ENCODE data around the gene PSORS1C1. TPM values are rescaled to one million over a fixed set of nuclear protein-coding genes. Genes with fewer than 3 reads are reported as not detected.
A peak's percentile ranks its signal among the peaks of the same experiment; 100 is the strongest.

PSORS1C1 gene
- total and polyA plus RNA-seq, 2 experiments from 2014 or later: 1.4 to 4.6 TPM

GRCh38 chr6:31075528-31075927 lies 39.1 kb upstream of the PSORS1C1 start:
- no peaks in the 10 kb centered on the region for H3K4me1 ChIP-seq (ENCODE audit: insufficient read depth)
- no peak overlapping the region for H3K4me2 ChIP-seq
- H3K27ac ChIP-seq: no peak overlapping the region
- no peak for DNase-seq (ENCODE audit: low spot score)
- no peaks in the 10 kb centered on the region for H3K27me3 ChIP-seq
- H3K79me2 ChIP-seq: no peaks in the 10 kb centered on the region
- no peaks in the 10 kb centered on the region for H3K36me3 ChIP-seq (replicated peaks; ENCODE audit: insufficient read depth, low read depth)
- TF ChIP-seq EZH2phosphoT487 (IDR thresholded peaks at IDR 0.05; ENCODE audit: low read depth, severe bottlenecking, unreplicated experiment) (no peak), EZH2 (IDR thresholded peaks at IDR 0.05; ENCODE audit: borderline replicate concordance) (no peak), CTCF (IDR thresholded peaks at IDR 0.05; ENCODE audit: poor library complexity) (no peak)
- H3K4me3 ChIP-seq: no peak overlapping the region
- 95% methylated on average over 1 of the region's 1 CpG for WGBS (ENCODE audit: low lambda C conversion rate, missing lambda C conversion rate)
- no peaks in the 10 kb centered on the region for H4K20me1 ChIP-seq (ENCODE audit: insufficient read depth, poor library complexity, severe bottlenecking)
- H3K9me2 ChIP-seq (replicated peaks; ENCODE audit: insufficient read depth): no peaks in the 10 kb centered on the region
- no peaks in the 10 kb centered on the region for H3K9me3 ChIP-seq (ENCODE audit: low read depth)
- H2AFZ ChIP-seq: no peak overlapping the region

- Histone ChIP-seq H3K79me2 (no peaks in the 10 kb centered on the region), H3K4me3 (no peak overlapping the region), H3K4me1 (ENCODE audit: insufficient read depth) (no peaks in the 10 kb centered on the region), H2AFZ (no peak overlapping the region), H3K9me3 (ENCODE audit: low read depth) (no peaks in the 10 kb centered on the region), H3K27ac (no peak overlapping the region), H3K27me3 (no peaks in the 10 kb centered on the region), H3K36me3 (replicated peaks; ENCODE audit: insufficient read depth, low read depth) (no peaks in the 10 kb centered on the region), H3K4me2 (no peak overlapping the region), H3K9me2 (replicated peaks; ENCODE audit: insufficient read depth) (no peaks in the 10 kb centered on the region), H4K20me1 (ENCODE audit: insufficient read depth, poor library complexity, severe bottlenecking) (no peaks in the 10 kb centered on the region)
- 86% methylated on average over 4 of the region's 4 CpGs for WGBS (ENCODE audit: low lambda C conversion rate, missing lambda C conversion rate)
- TF ChIP-seq EZH2 (IDR thresholded peaks at IDR 0.05; ENCODE audit: borderline replicate concordance): no peak
- no peak for TF ChIP-seq CTCF (IDR thresholded peaks at IDR 0.05; ENCODE audit: poor library complexity)
- TF ChIP-seq EZH2phosphoT487 (IDR thresholded peaks at IDR 0.05; ENCODE audit: low read depth, severe bottlenecking, unreplicated experiment): no peak
- no peak for DNase-seq (ENCODE audit: low spot score)
These were observed 38.0 kb upstream of the PSORS1C1 start for GRCh38 chr6:31076611-31077010.

- TF ChIP-seq CTCF (IDR thresholded peaks at IDR 0.05; ENCODE audit: poor library complexity) (peak; percentile 87), EZH2phosphoT487 (IDR thresholded peaks at IDR 0.05; ENCODE audit: low read depth, severe bottlenecking, unreplicated experiment) (no peak)
- Histone ChIP-seq H2AFZ (peak overlapping the region; percentile 58), H3K9me2 (replicated peaks; ENCODE audit: insufficient read depth) (no peaks in the 10 kb centered on the region), H3K27me3 (no peaks in the 10 kb centered on the region), H3K4me2 (peak overlapping the region; percentile 49), H4K20me1 (ENCODE audit: insufficient read depth, poor library complexity, severe bottlenecking) (no peaks in the 10 kb centered on the region), H3K79me2 (no peaks in the 10 kb centered on the region), H3K36me3 (replicated peaks; ENCODE audit: insufficient read depth, low read depth) (no peaks in the 10 kb centered on the region), H3K9me3 (ENCODE audit: low read depth) (no peaks in the 10 kb centered on the region), H3K4me3 (no peak overlapping the region), H3K4me1 (ENCODE audit: insufficient read depth) (no peaks in the 10 kb centered on the region), H3K27ac (no peak overlapping the region)
- DNase-seq (ENCODE audit: low spot score): peak; percentile 82
- WGBS (ENCODE audit: low lambda C conversion rate, missing lambda C conversion rate): 32% methylated on average over 22 of the region's 22 CpGs
These were observed 34.8 kb upstream of the PSORS1C1 start for GRCh38 chr6:31079656-31080261.
